Raji (cell line): ENCODE measurements around the gene MYO7B.

ENCODE experiments used
- POLR2A ChIP-seq: IDR thresholded peaks from 2 replicates; pipeline ENCODE4 v1.6.1; 2011; ENCODE audit warnings: low read depth, low read length, control low read depth; ENCODE audit not compliant: insufficient read depth

Gene MYO7B

GRCh38 chr2:127627740-127628571, 92.5 kb downstream of the MYO7B start:
- no peak for TF ChIP-seq POLR2A

- TF ChIP-seq POLR2A, result no peak
Observed at GRCh38 chr2:127628767-127629614, 93.5 kb downstream of the MYO7B start.

GRCh38 chr2:127629637-127630036, 94.2 kb downstream of the MYO7B start:
- no peak for TF ChIP-seq POLR2A

- TF ChIP-seq POLR2A, result no peak
Observed at GRCh38 chr2:127630096-127630863, 94.8 kb downstream of the MYO7B start.

GRCh38 chr2:127630864-127631540, 95.5 kb downstream of the MYO7B start:
- TF ChIP-seq POLR2A, result no peak

- no peak for TF ChIP-seq POLR2A
Observed at GRCh38 chr2:127631541-127631996, 96.1 kb downstream of the MYO7B start.

- no peak for TF ChIP-seq POLR2A
Observed at GRCh38 chr2:127631997-127632581, 96.6 kb downstream of the MYO7B start.

- TF ChIP-seq POLR2A, result no peak
Observed at GRCh38 chr2:127632592-127633489, 97.4 kb downstream of the MYO7B start.

- TF ChIP-seq POLR2A, result no peak
Observed at GRCh38 chr2:127633556-127634065, 98.1 kb downstream of the MYO7B start.

- no peak for TF ChIP-seq POLR2A
Observed at GRCh38 chr2:127634066-127634617, 98.7 kb downstream of the MYO7B start.

GRCh38 chr2:127634626-127635379, 99.3 kb downstream of the MYO7B start:
- TF ChIP-seq POLR2A, result no peak

GRCh38 chr2:127635380-127636237, 100.1 kb downstream of the MYO7B start:
- TF ChIP-seq POLR2A, result no peak
